ENCODE measurements around the gene OR2B2.

OR2B2 gene

DNA sequence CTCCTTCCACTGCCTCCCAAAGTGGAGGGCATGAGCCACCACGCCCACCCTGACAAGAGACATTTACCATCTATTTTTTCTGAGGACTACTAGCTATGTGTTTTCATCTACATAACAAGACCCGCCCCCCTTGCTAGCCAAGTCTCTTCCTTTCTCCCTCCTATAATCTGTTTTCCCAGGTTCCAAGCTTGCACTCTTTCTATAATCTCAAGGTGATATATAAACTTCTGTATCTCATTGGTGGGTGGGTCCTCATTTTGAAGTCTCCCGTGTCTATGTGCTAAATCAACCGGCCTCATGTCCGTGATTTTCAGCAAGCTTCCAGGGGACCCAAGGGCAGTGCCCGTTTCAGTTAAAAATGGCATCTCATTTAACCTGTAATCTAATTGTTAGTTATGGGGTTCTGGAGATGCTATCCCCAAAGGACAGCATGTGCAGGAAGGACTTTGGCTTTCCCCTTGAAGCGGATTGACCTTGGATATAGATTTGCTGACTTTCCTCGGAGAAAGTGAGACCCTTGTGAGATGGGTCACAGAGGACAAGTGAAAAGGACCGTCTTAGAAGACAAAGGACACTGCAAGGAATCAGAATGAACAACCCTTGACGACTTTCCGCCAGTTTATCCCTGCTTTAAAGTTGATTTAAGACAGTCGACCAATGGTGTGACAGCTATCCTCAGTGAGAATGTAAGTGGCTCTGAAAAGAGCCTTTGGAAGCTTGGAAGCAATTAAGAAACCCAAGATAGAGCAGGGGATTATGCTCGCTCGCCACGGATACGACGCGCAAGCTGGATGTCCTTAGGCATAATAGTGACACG, 22.4 kb downstream of the OR2B2 start:
- Mint-ChIP-seq H3K27me3 (peaks cover 7% of the 10 kb centered on the region), H3K27ac (peak overlapping the region; percentile 69), H3K36me3 (ENCODE audit: low read depth) (no peaks in the 10 kb centered on the region), H3K4me1 (ENCODE audit: low read depth) (peaks cover 44% of the 10 kb centered on the region), H3K4me3 (peak overlapping the region; percentile 63), H3K9me3 (no peaks in the 10 kb centered on the region)
- intact Hi-C loops (cut with micrococcal nuclease): loop anchor here (5.0 kb wide), 1 partner anchor 38 kb away; no protein-coding TSS in a partner anchor

DNA sequence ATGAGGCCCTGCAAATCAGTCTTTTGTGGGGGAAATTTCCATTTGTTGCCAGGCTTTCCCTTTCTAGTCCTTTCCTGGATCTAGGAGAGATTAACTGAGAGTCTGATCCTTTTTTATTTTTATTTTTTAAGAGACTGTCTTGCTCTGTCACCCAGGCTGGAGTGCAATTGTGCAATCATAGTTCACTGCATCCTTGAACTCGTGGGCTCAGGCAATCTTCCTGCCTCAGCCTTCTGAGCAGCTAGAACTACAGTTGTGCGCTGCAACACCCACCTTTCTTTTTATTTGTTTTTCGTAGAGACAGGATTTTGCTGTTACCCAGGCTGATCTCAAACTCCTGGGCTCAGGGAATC, 22.9 kb downstream of the OR2B2 start:
- intact Hi-C loops (cut with micrococcal nuclease): loop anchor here (5.0 kb wide), 1 partner anchor 37 kb away; no protein-coding TSS in a partner anchor
- Mint-ChIP-seq H3K36me3 (ENCODE audit: low read depth) (no peaks in the 10 kb centered on the region), H3K27ac (peak overlapping the region; percentile 69), H3K27me3 (peaks cover 7% of the 10 kb centered on the region), H3K4me1 (ENCODE audit: low read depth) (peaks cover 44% of the 10 kb centered on the region), H3K9me3 (no peaks in the 10 kb centered on the region), H3K4me3 (no peak overlapping the region)

- peaks cover 41% of the 10 kb centered on the region for H3K4me1 Mint-ChIP-seq (ENCODE audit: low read depth)
- H3K27ac Mint-ChIP-seq: no peak overlapping the region
- no peak overlapping the region for H3K4me3 Mint-ChIP-seq
- H3K27me3 Mint-ChIP-seq: peaks cover 7% of the 10 kb centered on the region
- intact Hi-C loops (cut with micrococcal nuclease): loop anchor here (5.0 kb wide), 1 partner anchor 36 kb away; no protein-coding TSS in a partner anchor
- H3K36me3 Mint-ChIP-seq (ENCODE audit: low read depth): no peaks in the 10 kb centered on the region
- H3K9me3 Mint-ChIP-seq: no peaks in the 10 kb centered on the region
Measured at GRCh38 chr6:27888566-27888965, 23.6 kb downstream of the OR2B2 start.

GRCh38 chr6:27886073-27886472, 26.1 kb downstream of the OR2B2 start:
- peaks cover 5% of the 10 kb centered on the region for H3K27me3 Mint-ChIP-seq
- H3K4me3 Mint-ChIP-seq: no peak overlapping the region
- intact Hi-C loops (cut with micrococcal nuclease): loop anchor here (5.0 kb wide), 1 partner anchor 34 kb away; no protein-coding TSS in a partner anchor
- H3K27ac Mint-ChIP-seq: no peak overlapping the region
- no peaks in the 10 kb centered on the region for H3K36me3 Mint-ChIP-seq (ENCODE audit: low read depth)
- H3K4me1 Mint-ChIP-seq (ENCODE audit: low read depth): peaks cover 21% of the 10 kb centered on the region
- no peaks in the 10 kb centered on the region for H3K9me3 Mint-ChIP-seq

DNA sequence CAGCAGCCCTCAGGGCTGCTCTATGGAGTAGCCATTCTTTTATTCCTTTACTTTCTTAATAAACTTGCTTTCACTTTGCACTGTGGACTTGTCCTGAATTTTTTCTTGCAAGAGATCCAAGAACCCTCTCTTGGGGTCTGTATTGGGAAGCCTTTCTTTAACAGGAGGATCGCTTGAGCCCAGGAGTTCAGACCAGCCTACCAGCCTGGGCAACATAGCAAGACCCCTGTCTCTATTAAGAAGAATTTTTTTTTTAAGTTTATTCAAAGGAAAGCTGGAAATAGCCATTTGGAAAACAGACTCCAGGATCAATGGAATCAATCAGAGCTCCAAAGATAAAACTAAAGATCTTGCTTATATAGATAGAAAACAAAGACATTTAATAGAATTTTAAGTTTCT, 29.1 kb downstream of the OR2B2 start:
- Mint-ChIP-seq H3K27ac (no peak overlapping the region), H3K9me3 (no peaks in the 10 kb centered on the region), H3K27me3 (no peaks in the 10 kb centered on the region), H3K4me3 (no peak overlapping the region), H3K4me1 (ENCODE audit: low read depth) (peaks cover 14% of the 10 kb centered on the region), H3K36me3 (ENCODE audit: low read depth) (no peaks in the 10 kb centered on the region)
- intact Hi-C loops (cut with micrococcal nuclease): no loop called here

GRCh38 chr6:27882624-27883023, 29.6 kb downstream of the OR2B2 start:
- H3K9me3 Mint-ChIP-seq: no peaks in the 10 kb centered on the region
- H3K4me3 Mint-ChIP-seq: no peak overlapping the region
- H3K4me1 Mint-ChIP-seq (ENCODE audit: low read depth): peaks cover 14% of the 10 kb centered on the region
- H3K27me3 Mint-ChIP-seq: no peaks in the 10 kb centered on the region
- intact Hi-C loops (cut with micrococcal nuclease): no loop called here
- H3K27ac Mint-ChIP-seq: no peak overlapping the region
- no peaks in the 10 kb centered on the region for H3K36me3 Mint-ChIP-seq (ENCODE audit: low read depth)

- intact Hi-C loops (cut with micrococcal nuclease): no loop called here
- Mint-ChIP-seq H3K9me3 (no peaks in the 10 kb centered on the region), H3K4me1 (ENCODE audit: low read depth) (peaks cover 8% of the 10 kb centered on the region), H3K36me3 (ENCODE audit: low read depth) (no peaks in the 10 kb centered on the region), H3K27me3 (no peaks in the 10 kb centered on the region), H3K4me3 (no peak overlapping the region), H3K27ac (no peak overlapping the region)
Measured at GRCh38 chr6:27879837-27880236, 32.4 kb downstream of the OR2B2 start.

- Mint-ChIP-seq H3K9me3 (no peaks in the 10 kb centered on the region), H3K4me3 (peak overlapping the region; percentile 87), H3K36me3 (ENCODE audit: low read depth) (peaks cover 9% of the 10 kb centered on the region), H3K4me1 (ENCODE audit: low read depth) (peaks cover 25% of the 10 kb centered on the region), H3K27me3 (no peaks in the 10 kb centered on the region), H3K27ac (peak overlapping the region; percentile 99)
- intact Hi-C loops (cut with micrococcal nuclease): no loop called here
Measured at GRCh38 chr6:27874016-27874415, 38.2 kb downstream of the OR2B2 start.

DNA sequence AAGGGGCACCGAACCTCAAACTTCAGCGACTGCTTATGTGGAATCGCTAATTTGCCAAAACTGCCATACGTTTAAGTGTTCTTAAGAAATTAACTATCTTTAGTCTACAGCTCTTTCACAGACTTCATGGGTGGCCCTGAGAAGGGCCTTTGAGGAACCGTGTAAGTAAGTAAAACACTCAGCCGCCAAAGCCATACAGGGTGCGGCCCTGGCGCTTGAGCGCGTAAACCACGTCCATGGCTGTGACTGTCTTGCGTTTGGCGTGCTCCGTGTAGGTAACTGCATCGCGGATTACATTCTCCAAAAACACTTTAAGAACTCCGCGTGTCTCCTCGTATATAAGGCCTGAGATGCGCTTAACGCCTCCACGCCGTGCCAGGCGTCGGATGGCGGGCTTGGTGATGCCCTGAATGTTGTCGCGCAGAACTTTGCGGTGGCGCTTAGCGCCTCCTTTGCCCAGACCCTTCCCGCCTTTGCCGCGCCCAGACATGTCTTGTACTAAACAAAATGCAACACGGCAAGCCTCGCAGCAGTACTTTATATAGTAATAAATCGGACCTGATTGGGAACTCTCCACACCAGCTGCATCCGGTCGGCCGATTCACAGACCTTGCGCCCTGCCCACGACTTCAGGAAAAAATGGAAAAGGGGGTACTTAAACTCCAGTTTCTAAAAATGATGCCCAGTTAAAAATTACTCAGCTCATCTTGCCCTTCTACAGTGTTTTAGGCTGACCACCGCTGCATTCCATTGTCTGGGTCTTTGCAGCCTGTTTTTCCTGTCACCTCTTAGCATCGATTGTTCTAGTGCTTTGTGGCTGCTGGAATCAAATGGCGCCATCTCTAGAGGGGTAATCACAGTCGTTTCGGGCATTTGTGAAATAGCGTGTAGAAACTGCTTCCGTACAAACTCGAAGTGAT, 38.9 kb downstream of the OR2B2 start:
- intact Hi-C loops (cut with micrococcal nuclease): loop anchor here (1.0 to 2.0 kb wide), 2 partner anchors 8 to 20 kb away; a partner anchor contains a TSS
- Mint-ChIP-seq H3K4me1 (ENCODE audit: low read depth) (peaks cover 25% of the 10 kb centered on the region), H3K4me3 (peak overlapping the region; percentile 87), H3K9me3 (no peaks in the 10 kb centered on the region), H3K36me3 (ENCODE audit: low read depth) (peaks cover 9% of the 10 kb centered on the region), H3K27ac (peak overlapping the region; percentile 99), H3K27me3 (no peaks in the 10 kb centered on the region)

DNA sequence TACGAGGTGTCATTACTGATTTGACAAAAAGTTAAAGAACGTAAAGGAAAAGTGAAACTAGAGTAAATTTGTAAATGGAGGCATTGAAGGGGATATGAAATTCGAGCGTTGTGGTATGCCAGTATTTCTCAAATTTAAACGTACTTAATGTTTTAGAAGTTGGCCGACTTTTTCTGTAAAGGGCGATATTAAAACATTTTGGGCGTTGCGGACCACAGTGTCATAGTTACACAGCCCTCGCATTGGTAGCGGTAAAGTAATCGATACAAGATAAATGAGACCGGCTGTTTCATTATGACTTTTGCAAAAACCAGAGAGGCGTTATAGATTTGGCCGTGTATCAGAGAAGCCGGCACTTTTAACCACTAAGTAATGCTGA, 39.6 kb downstream of the OR2B2 start:
- H3K36me3 Mint-ChIP-seq (ENCODE audit: low read depth): peaks cover 9% of the 10 kb centered on the region
- H3K4me3 Mint-ChIP-seq: peak overlapping the region; percentile 87
- peaks cover 2% of the 10 kb centered on the region for H3K27me3 Mint-ChIP-seq
- H3K4me1 Mint-ChIP-seq (ENCODE audit: low read depth): peaks cover 25% of the 10 kb centered on the region
- intact Hi-C loops (cut with micrococcal nuclease): loop anchor here (1.0 to 2.0 kb wide), 3 partner anchors 7 to 34 kb away; a partner anchor contains a TSS
- H3K27ac Mint-ChIP-seq: peak overlapping the region; percentile 99
- no peaks in the 10 kb centered on the region for H3K9me3 Mint-ChIP-seq

DNA sequence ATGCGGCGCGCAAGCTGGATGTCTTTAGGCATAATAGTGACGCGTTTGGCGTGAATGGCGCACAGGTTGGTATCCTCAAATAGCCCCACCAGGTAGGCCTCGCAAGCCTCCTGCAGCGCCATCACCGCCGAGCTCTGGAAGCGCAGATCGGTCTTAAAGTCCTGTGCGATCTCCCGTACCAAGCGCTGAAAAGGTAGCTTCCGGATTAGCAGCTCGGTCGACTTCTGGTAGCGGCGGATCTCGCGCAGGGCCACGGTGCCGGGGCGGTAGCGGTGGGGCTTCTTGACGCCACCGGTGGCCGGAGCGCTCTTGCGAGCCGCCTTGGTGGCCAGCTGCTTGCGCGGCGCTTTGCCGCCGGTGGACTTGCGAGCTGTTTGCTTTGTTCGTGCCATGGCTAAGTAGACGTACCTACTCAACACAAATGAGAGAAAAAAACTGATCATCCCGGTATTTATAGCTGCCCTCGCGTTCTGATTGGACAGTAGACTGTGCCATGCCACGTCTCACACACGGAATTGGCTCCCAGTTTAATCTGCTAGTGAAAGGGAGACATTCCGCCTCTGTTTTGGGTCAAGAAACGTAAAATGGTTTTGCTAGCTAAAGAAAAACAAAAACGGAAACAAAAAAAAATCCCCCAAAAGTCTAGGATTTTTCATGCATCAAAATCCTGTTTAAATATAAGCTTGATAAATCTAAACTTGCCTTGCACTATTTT, 40.1 kb downstream of the OR2B2 start:
- Mint-ChIP-seq H3K4me3 (peak overlapping the region; percentile 87), H3K27ac (peak overlapping the region; percentile 99), H3K4me1 (ENCODE audit: low read depth) (peaks cover 28% of the 10 kb centered on the region), H3K36me3 (ENCODE audit: low read depth) (peaks cover 9% of the 10 kb centered on the region), H3K9me3 (no peaks in the 10 kb centered on the region), H3K27me3 (peaks cover 7% of the 10 kb centered on the region)
- intact Hi-C loops (cut with micrococcal nuclease): loop anchor here (1.0 to 2.0 kb wide), 2 partner anchors 21 to 34 kb away; a partner anchor contains a TSS

- H3K9me3 Mint-ChIP-seq: no peaks in the 10 kb centered on the region
- H3K4me3 Mint-ChIP-seq: no peak overlapping the region
- peaks cover 10% of the 10 kb centered on the region for H3K27me3 Mint-ChIP-seq
- H3K27ac Mint-ChIP-seq: peak overlapping the region; percentile 50
- H3K36me3 Mint-ChIP-seq (ENCODE audit: low read depth): peaks cover 9% of the 10 kb centered on the region
- intact Hi-C loops (cut with micrococcal nuclease): no loop called here
- peaks cover 45% of the 10 kb centered on the region for H3K4me1 Mint-ChIP-seq (ENCODE audit: low read depth)
Measured at GRCh38 chr6:27870291-27870870, 41.8 kb downstream of the OR2B2 start.

GRCh38 chr6:27868311-27868710, 43.9 kb downstream of the OR2B2 start:
- Mint-ChIP-seq H3K27me3 (peaks cover 12% of the 10 kb centered on the region), H3K9me3 (no peaks in the 10 kb centered on the region), H3K4me1 (ENCODE audit: low read depth) (peaks cover 51% of the 10 kb centered on the region), H3K36me3 (ENCODE audit: low read depth) (peaks cover 15% of the 10 kb centered on the region), H3K4me3 (no peak overlapping the region), H3K27ac (no peak overlapping the region)
- intact Hi-C loops (cut with micrococcal nuclease): no loop called here

Measured in dendritic cell treated with granulocyte-macrophage colony-stimulating factor and Interleukin-4, amounts not matched to agents 40 ng/mL and 50 ng/mL, for 4 days (primary cell).